ENCODE data around the gene SET. TPM values are rescaled to one million over a fixed set of nuclear protein-coding genes. Genes with fewer than 3 reads are reported as not detected.

Gene SET
- polyA plus RNA-seq, 1 of the 3 experiments (the other 2 are of a cell fraction), result 64.6 TPM

GRCh38 chr9:128719919-128720605, 31.0 kb downstream of the SET start:
- Histone ChIP-seq H3K27me3 (ENCODE audit: insufficient read depth) (no peaks in the 10 kb centered on the region), H3K4me2 (no peak overlapping the region), H3K36me3 (replicated peaks in 1 of 2; ENCODE audit: control insufficient read depth in 1 of 2, insufficient read depth in 2 of 2, low read length in 1 of 2) (peaks cover 0 to 7% of the 10 kb centered on the region in 2 experiments), H3K79me2 (ENCODE audit: insufficient read depth) (no peaks in the 10 kb centered on the region), H3K9me3 (no peaks in the 10 kb centered on the region), H3K27ac (ENCODE audit: low read depth in 2 of 2, low read length in 1 of 2) (no peak overlapping the region), H3K4me1 (ENCODE audit: control insufficient read depth in 1 of 2, insufficient read depth in 2 of 2, low read depth in 1 of 2, low read length in 1 of 2) (peaks cover 0 to 14% of the 10 kb centered on the region in 2 experiments; a peak in 1 of 4 replicates), H3F3A (replicated peaks; ENCODE audit: insufficient read depth) (peaks cover 1% of the 10 kb centered on the region), H4K20me1 (ENCODE audit: insufficient read depth) (no peaks in the 10 kb centered on the region), H2AFZ (ENCODE audit: low read depth) (no peak overlapping the region), H3K4me3 (ENCODE audit: low read depth in 2 of 2, low read length in 1 of 2) (no peak overlapping the region), H3K9ac (no peak overlapping the region), H3K9me2 (no peaks in the 10 kb centered on the region)
- CTCF ChIA-PET, result interaction anchor here (1.0 to 2.7 kb wide), 2 partner anchors 16 to 18 kb away, joined by 3 to 8 read pairs; partner anchors contain the start of gene PKN3
- TF ChIP-seq, protein P1, sequence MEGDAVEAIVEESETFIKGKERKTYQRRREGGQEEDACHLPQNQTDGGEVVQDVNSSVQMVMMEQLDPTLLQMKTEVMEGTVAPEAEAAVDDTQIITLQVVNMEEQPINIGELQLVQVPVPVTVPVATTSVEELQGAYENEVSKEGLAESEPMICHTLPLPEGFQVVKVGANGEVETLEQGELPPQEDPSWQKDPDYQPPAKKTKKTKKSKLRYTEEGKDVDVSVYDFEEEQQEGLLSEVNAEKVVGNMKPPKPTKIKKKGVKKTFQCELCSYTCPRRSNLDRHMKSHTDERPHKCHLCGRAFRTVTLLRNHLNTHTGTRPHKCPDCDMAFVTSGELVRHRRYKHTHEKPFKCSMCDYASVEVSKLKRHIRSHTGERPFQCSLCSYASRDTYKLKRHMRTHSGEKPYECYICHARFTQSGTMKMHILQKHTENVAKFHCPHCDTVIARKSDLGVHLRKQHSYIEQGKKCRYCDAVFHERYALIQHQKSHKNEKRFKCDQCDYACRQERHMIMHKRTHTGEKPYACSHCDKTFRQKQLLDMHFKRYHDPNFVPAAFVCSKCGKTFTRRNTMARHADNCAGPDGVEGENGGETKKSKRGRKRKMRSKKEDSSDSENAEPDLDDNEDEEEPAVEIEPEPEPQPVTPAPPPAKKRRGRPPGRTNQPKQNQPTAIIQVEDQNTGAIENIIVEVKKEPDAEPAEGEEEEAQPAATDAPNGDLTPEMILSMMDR (IDR thresholded peaks at IDR 0.05), result no peak
- no peak for TF ChIP-seq TCF12 (IDR thresholded peaks at IDR 0.05)
- TF ChIP-seq, protein P2, sequence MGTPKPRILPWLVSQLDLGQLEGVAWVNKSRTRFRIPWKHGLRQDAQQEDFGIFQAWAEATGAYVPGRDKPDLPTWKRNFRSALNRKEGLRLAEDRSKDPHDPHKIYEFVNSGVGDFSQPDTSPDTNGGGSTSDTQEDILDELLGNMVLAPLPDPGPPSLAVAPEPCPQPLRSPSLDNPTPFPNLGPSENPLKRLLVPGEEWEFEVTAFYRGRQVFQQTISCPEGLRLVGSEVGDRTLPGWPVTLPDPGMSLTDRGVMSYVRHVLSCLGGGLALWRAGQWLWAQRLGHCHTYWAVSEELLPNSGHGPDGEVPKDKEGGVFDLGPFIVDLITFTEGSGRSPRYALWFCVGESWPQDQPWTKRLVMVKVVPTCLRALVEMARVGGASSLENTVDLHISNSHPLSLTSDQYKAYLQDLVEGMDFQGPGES (IDR thresholded peaks at IDR 0.05; ENCODE audit: low read depth, low read length), result no peak
- TF ChIP-seq RAD21 (IDR thresholded peaks at IDR 0.05; ENCODE audit: low read length), result no peak
- TF ChIP-seq EZH2phosphoT487 (IDR thresholded peaks at IDR 0.05; ENCODE audit: borderline replicate concordance, low read depth), result no peak
- TF ChIP-seq POLR2AphosphoS5 (IDR thresholded peaks at IDR 0.05; ENCODE audit: low read depth, low read length), result no peak
- no peak for TF ChIP-seq EP300 (IDR thresholded peaks at IDR 0.05; ENCODE audit: borderline replicate concordance in 1 of 2, low read depth in 1 of 2, low read length in 1 of 2)
- TF ChIP-seq YY1 (IDR thresholded peaks at IDR 0.05; ENCODE audit: low read depth), result no peak
- TF ChIP-seq NRF1 (IDR thresholded peaks at IDR 0.05; ENCODE audit: low read depth, low read length), result no peak
- TF ChIP-seq, protein P3, sequence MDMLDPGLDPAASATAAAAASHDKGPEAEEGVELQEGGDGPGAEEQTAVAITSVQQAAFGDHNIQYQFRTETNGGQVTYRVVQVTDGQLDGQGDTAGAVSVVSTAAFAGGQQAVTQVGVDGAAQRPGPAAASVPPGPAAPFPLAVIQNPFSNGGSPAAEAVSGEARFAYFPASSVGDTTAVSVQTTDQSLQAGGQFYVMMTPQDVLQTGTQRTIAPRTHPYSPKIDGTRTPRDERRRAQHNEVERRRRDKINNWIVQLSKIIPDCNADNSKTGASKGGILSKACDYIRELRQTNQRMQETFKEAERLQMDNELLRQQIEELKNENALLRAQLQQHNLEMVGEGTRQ (IDR thresholded peaks at IDR 0.05; ENCODE audit: borderline replicate concordance, low read depth, low read length), result no peak
- TF ChIP-seq GATA2 (CRISPR knock-in tag; IDR thresholded peaks at IDR 0.05), result no peak
- no peak for TF ChIP-seq FOSL2 (IDR thresholded peaks at IDR 0.05; ENCODE audit: borderline replicate concordance, low read depth)
- no peak for TF ChIP-seq MXI1 (IDR thresholded peaks at IDR 0.05; ENCODE audit: low read depth, low read length)
- TF ChIP-seq, protein P4, sequence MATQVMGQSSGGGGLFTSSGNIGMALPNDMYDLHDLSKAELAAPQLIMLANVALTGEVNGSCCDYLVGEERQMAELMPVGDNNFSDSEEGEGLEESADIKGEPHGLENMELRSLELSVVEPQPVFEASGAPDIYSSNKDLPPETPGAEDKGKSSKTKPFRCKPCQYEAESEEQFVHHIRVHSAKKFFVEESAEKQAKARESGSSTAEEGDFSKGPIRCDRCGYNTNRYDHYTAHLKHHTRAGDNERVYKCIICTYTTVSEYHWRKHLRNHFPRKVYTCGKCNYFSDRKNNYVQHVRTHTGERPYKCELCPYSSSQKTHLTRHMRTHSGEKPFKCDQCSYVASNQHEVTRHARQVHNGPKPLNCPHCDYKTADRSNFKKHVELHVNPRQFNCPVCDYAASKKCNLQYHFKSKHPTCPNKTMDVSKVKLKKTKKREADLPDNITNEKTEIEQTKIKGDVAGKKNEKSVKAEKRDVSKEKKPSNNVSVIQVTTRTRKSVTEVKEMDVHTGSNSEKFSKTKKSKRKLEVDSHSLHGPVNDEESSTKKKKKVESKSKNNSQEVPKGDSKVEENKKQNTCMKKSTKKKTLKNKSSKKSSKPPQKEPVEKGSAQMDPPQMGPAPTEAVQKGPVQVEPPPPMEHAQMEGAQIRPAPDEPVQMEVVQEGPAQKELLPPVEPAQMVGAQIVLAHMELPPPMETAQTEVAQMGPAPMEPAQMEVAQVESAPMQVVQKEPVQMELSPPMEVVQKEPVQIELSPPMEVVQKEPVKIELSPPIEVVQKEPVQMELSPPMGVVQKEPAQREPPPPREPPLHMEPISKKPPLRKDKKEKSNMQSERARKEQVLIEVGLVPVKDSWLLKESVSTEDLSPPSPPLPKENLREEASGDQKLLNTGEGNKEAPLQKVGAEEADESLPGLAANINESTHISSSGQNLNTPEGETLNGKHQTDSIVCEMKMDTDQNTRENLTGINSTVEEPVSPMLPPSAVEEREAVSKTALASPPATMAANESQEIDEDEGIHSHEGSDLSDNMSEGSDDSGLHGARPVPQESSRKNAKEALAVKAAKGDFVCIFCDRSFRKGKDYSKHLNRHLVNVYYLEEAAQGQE (IDR thresholded peaks at IDR 0.05; ENCODE audit: low read depth, low read length), result no peak
- TF ChIP-seq, protein P5, sequence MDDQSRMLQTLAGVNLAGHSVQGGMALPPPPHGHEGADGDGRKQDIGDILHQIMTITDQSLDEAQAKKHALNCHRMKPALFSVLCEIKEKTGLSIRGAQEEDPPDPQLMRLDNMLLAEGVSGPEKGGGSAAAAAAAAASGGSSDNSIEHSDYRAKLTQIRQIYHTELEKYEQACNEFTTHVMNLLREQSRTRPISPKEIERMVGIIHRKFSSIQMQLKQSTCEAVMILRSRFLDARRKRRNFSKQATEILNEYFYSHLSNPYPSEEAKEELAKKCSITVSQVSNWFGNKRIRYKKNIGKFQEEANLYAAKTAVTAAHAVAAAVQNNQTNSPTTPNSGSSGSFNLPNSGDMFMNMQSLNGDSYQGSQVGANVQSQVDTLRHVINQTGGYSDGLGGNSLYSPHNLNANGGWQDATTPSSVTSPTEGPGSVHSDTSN (IDR thresholded peaks at IDR 0.05), result no peak
- no peak for TF ChIP-seq CHD2 (IDR thresholded peaks at IDR 0.05; ENCODE audit: low read length, partially characterized antibody)
- TF ChIP-seq ZBTB33 (IDR thresholded peaks at IDR 0.05; ENCODE audit: borderline replicate concordance, low read depth), result no peak
- TF ChIP-seq TAF1 (IDR thresholded peaks at IDR 0.05; ENCODE audit: borderline replicate concordance, low read depth, low read length), result no peak
- TF ChIP-seq RFX5 (IDR thresholded peaks at IDR 0.05; ENCODE audit: low read length), result no peak
- POLR2A ChIA-PET, result no interaction called here
- over 99% methylated on average over 16 of the region's 30 CpGs for WGBS (ENCODE audit: low lambda C conversion rate)
- DNase-seq, result no peak

Data from SK-N-SH (cell line).